IPS-18c (cell line): ENCODE measurements around the gene LGI2.

Source experiments
- H3K4me3 ChIP-seq: 2 replicates; pipeline ENCODE4 v1.7.0; 2013; ENCODE audit warnings: low read depth, mild to moderate bottlenecking, low read length, moderate library complexity; ENCODE audit not compliant: insufficient read depth
- H3K9me3 ChIP-seq: one replicate; pipeline ENCODE4 v1.6.1; 2013; ENCODE audit warnings: mild to moderate bottlenecking, low read length, moderate library complexity; ENCODE audit not compliant: control insufficient read depth, insufficient read depth

LGI2 gene

DNA sequence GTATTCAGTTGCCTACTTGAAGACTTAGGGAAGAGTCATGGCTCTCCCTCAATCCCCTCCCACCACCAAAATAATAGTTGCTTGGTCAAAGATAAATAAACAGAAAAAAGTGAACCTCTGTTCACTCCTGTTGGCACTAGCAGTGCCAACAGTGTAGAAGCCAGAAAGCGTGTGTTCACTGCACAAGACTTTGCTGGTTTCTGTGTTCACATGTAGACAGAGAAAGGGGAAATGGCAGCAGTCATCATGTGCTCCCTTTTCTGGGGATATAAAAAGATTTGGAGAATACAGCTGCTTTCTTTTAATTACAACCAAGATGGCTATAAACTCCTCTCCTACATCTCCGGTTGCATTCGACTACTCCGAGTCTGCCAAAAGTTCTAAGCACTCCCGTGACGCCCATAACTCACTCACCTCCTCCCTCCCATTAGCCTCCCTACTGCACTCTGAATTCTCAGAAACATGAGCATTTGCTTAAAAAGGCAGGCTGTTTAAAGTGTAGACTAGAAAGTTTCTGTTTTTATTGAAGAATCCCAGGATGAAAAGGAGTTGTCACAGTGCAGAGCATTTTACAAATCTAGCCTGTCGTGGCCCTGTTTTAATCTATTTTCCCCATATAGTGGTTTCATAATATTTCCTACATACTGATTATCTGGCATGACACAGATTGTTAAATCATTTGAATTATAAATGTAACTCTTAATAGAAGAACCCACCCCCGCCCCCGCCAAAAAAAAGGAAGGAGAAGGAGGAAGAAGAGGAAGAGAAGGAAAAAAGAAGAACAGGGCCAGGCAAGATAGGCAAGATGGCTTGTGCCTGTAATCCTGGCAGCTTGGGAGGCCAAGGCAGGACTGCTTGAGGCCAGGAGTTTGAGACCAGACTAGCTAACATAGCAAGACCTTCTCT is 16.7 kb downstream of the LGI2 start:
- no peaks in the 10 kb centered on the region for H3K9me3 ChIP-seq
- H3K4me3 ChIP-seq, result no peak overlapping the region

DNA sequence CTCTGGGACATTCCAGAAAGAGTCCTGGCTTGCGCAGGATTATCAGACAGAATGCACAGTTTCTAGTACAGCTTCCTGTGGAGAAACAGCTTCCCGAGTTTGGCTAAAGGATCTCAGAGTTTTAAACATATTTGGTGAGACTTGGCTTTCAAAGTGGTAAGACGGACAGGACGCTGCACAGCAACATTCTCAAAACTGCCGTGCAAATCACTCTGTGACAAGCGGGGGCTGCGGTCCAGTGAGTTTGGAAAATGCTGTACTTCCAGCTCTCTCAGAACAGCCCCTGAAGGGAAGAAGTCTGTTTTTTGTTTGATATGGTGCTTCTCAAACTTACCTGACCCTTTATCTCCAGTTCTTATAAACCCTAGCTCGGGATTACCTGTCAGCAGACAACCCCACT is 18.1 kb downstream of the LGI2 start:
- Histone ChIP-seq H3K4me3 (no peak overlapping the region), H3K9me3 (no peaks in the 10 kb centered on the region)

DNA sequence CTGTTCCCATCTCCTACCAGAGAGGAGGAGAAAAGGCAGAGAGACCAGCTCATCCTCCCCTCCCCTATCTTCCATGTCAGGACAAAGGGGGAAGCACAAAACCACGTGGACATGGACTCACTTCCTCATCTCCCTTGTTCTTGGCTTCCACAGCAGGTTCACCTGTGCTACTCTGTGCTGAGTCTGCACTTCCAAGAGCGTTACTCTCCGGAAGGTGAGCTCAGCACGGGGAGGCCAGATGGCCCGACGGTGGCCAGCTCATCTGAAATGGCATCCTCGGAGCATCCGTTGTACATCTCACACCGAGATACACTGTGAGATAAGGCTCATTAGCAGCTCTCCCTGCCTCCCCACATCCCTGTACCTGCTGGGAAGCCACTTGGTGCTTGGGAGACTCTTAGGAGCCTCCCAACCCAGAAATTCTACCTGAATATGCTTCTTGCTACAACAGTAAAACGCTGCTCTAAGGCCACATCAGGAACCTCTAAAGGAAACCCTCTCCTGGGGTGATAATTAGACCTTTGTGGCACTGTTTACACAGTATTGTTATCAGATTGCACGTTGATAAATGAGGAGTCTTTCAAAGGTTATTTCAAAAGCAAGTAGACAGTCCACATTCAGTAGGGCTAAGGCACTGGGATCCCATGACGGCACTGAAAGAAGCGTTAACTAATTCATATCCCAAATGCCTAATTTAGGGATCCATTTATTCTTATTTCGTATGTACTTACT is 19.4 kb downstream of the LGI2 start:
- Histone ChIP-seq H3K9me3 (no peaks in the 10 kb centered on the region), H3K4me3 (no peak overlapping the region)

DNA sequence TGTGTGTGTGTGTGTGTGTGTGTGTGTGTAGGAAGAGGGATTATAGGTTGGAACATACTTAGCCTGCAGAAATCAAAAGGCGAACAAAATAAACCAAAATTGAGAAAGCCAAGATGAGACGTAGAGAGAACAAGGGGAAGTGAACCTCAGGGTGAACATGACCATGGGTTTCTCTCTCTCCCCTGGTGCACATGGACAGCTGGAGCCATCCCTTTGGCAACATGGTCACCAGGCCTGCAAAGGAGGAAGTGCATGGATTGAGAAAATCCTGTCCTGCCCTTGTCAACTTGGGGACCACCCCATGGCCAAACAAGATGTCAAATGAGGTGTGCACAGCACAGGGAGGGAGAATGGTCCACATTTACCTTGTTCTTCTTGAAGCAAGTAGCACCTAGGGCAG is 23.1 kb downstream of the LGI2 start:
- Histone ChIP-seq H3K4me3 (no peak overlapping the region), H3K9me3 (no peaks in the 10 kb centered on the region)

DNA sequence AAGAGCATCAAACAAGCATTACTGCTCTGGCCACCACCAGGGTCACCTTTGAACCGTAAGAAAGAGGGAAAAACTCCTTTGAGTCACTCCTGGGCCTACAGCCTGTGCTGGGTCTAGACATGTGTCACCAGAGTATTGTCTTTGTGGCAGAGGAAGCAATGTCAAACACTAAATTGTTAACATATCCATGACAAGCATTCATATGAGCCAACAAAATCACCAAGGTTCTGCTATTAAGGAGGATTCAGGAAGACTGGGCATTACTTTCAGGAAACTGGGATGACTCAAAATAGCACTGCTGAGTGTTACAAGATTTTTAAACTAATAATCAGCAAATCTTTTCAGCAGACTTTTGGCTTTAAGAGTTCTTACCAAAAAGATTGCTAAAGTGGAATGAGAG is 28.1 kb downstream of the LGI2 start:
- Histone ChIP-seq H3K4me3 (no peak overlapping the region), H3K9me3 (no peaks in the 10 kb centered on the region)

DNA sequence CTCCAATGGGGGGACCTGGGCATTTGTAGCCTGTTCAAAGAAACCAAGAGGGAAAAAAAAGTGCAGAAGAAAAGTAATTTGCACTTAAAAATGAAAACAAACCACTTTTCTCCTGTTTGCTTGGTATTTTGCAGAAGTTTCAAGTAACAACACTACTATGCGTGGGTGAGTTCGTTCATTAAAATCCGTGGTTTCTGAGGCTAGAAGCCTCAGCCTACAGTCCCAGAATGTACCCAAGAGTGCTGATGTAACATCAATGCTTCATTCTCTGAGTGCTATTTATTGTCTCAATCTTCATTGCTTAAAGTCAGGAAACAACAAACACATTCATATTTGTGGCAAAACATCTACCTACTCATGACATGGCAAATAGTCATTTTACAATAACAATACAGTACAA is 29.2 kb downstream of the LGI2 start:
- no peaks in the 10 kb centered on the region for H3K9me3 ChIP-seq
- no peak overlapping the region for H3K4me3 ChIP-seq

DNA sequence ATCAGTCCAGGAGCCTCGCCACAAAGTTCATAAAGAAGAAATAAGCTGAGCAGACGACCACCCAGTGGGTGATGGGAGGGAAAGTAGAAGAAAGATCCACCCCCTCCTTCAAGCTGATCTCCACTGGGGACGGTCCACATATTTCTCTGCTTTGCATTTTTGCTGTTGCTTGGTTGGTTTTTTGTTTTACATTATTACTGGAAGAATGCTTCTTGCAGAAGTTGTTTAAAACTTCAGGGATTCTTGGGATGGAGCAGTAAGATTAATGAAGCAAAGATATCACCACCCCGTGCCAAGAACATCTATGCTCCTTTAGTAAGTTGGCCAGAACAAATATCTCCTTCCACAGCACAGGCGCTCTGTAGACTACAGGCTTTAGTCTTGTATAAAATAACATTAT is 30.1 kb downstream of the LGI2 start:
- no peaks in the 10 kb centered on the region for H3K9me3 ChIP-seq
- H3K4me3 ChIP-seq, result no peak overlapping the region

- no peak overlapping the region for H3K4me3 ChIP-seq
- no peaks in the 10 kb centered on the region for H3K9me3 ChIP-seq
Measured at GRCh38 chr4:24999392-25000089, 31.2 kb downstream of the LGI2 start.

DNA sequence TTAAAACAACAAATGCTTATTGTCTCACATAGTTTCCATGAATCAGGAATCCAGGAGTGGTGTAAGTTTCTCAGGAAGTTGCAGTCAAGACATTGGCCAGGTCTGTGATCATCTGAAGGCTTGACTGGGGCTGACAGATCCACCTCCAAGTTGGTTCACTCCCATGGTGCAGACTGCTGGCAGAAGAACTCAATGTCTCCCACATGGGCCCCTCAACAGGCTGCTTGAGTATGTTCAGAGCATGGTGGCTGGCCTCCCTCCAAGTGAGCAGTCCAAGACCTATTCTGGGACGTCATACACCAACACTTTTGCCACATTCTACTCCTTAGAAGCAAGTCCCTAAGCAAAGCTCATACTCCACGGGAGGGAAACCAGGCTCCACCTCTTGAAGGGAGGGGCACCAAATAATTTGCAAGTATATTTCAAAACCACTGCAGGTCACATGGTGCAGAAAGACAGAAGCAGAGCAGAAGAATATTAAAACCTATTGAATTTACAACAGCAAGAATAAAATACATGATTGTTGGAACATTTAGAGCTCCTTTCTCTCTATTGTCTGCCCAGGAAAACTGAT is 35.3 kb downstream of the LGI2 start:
- Histone ChIP-seq H3K9me3 (no peaks in the 10 kb centered on the region), H3K4me3 (no peak overlapping the region)

DNA sequence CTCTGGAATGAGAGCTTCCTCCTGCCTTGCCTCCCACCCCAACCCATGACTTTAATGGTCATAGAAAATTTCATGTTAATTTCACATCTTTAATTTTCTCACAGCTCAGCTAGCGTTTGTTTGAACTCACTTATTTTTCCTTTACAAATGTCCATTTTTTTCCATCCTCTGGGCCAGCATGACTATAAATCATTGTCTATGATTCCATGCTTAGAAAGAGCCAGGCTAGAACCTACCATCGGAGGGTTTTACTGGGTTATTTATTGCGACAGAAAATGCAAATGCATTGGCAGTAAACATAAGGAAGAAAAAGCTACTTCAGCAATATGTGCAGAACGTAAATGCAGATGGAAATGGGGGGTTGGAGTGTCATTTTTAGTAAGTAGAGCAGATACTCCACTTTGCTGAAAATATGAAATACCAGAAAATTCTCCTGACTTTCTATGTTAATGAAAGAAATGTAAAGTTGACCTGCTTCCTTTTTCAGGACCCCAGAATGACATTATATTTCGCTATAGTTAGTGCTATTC is 37.1 kb downstream of the LGI2 start:
- Histone ChIP-seq H3K4me3 (no peak overlapping the region), H3K9me3 (no peaks in the 10 kb centered on the region)

- no peak overlapping the region for H3K4me3 ChIP-seq
- H3K9me3 ChIP-seq, result no peaks in the 10 kb centered on the region
Measured at GRCh38 chr4:24992968-24993367, 37.8 kb downstream of the LGI2 start.

DNA sequence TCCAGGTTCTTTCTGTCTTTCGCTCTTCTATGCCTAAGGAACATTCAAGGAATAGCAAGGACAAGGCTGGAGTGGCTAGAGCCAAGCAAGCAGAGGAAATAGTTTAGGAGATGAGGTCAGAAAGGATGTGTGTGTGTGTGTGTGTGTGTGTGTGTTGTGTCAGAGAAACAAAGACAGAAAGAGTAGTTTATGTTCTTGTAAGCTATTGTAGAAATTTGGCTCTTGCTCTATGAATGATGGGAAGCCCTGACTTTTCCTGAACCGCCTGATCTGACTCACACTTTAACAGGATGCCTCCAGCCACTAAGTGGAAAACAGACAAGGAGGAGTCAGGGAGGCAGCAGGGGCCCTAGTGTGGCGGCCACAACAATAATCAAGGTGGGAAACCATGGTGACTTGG is 39.7 kb downstream of the LGI2 start:
- no peaks in the 10 kb centered on the region for H3K9me3 ChIP-seq

DNA sequence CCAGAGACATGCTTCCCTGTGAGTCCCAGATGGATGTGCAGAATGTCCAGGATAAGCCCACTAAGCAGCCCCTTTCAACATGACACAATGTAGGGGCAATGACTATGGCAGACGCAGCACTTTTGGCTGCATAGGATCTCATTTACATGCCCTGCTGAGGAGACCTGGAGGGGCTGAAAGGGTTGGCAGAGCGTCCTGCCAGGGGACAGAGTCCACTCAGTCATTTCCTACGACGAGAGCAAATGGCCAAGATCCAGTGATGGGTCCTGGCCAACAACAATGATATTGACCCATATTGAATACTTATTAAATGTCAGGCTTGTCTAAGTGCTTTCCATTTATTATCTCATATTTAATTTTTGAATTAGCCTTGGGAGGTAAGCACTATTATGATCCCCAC is 41.4 kb downstream of the LGI2 start:
- H3K4me3 ChIP-seq, result no peak overlapping the region
- H3K9me3 ChIP-seq, result no peaks in the 10 kb centered on the region

More for the DNA sequence above, 39.7 kb downstream of the LGI2 start:
- H3K4me3 ChIP-seq, result no peak overlapping the region

- H3K4me3 ChIP-seq, result no peak overlapping the region
Measured at GRCh38 chr4:24988776-24989175, 42.0 kb downstream of the LGI2 start.

DNA sequence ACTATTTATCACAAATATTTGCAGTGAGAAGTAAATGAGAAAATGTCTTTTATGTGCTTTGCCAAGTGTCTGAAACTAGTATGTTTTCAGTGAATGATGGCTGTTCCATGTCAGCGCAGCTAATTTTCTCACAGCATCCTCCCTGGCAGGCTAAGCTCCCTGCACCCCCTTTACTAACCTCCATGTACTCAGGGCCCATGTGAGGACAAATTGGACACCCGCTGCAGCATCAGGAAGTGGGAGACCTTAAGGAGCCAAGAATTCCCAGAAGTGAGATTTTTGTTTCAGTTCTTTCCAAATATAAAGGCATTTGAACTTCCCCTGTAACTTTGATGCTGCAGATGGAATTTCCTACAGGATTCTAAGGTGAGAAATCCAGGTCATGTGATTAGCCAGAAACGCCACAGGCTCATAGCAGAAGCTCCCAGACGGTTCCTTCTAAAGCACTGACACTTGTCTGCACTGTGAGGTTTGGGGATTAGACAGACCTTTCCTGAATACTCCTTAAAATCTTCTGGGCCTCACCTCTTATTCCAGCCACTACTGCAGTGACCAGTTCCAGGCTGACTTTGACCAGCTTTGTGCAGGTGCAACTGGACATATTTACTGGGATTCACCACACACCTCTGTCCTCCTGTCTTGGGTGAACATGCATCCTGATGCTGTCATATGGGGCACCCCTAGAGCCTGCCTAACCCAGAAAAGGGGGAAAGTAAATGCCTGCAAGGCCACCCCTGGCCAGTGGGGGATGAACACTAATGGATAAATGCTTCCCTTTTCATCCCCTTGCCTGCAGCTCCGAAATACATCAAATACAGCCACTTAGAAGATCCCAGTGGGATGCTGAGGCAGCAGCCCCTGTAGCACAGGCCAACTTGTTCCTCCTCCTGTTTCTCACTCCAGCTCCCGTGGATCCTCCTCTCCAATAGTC is 45.9 kb downstream of the LGI2 start:
- no peaks in the 10 kb centered on the region for H3K9me3 ChIP-seq
- no peak overlapping the region for H3K4me3 ChIP-seq

More at GRCh38 chr4:24988776-24989175, 42.0 kb downstream of the LGI2 start:
- H3K9me3 ChIP-seq, result no peaks in the 10 kb centered on the region

- no peak overlapping the region for H3K4me3 ChIP-seq
- H3K9me3 ChIP-seq, result no peaks in the 10 kb centered on the region
Measured at GRCh38 chr4:24980740-24981139, 50.0 kb downstream of the LGI2 start.
